Caco-2 (cell line): ENCODE data around the gene HDAC6. TPM values are rescaled to one million over a fixed set of nuclear protein-coding genes. Genes with fewer than 3 reads are reported as not detected.
"Not testable (repeated sequence)": the region's sequence is repeated elsewhere in the genome, so short reads cannot be mapped to it uniquely, and the experiment has no call there.

ENCODE experiments used
- BruUV-seq: library from RNA; stranded (reverse); fragments of 400-500 nt; replicated peaks from 2 replicates; lab custom pipeline; 2021; lab: Mats Ljungman, UMichigan
- CTCF ChIA-PET: fragments of 300-600 bp; sonication (Branson Sonifier 250); formaldehyde crosslinking; loops from one replicate; lab custom pipeline; 2022; ENCODE audit warnings: antibody characterized with exemption; lab: Charles Lee
- POLR2A ChIA-PET: fragments of 300-600 bp; sonication (Branson Sonifier 250); formaldehyde crosslinking; loops from one replicate; lab custom pipeline; 2022; ENCODE audit warnings: antibody characterized with exemption; lab: Charles Lee
- DNase-seq, 2 experiments: peaks; one replicate each; pipeline versions ENCODE4 v3.0.0 to v3.0.0-alpha.2; 2020 to 2022
- H3K27me3 ChIP-seq: replicated peaks from 2 replicates; pipeline ENCODE4 v1.6.0; 2011; ENCODE audit warnings: low read length; ENCODE audit not compliant: control insufficient read depth, insufficient read depth
- H3K36me3 ChIP-seq: 2 replicates; pipeline ENCODE4 v1.5.1; 2011; ENCODE audit warnings: low read length; ENCODE audit not compliant: control insufficient read depth, insufficient read depth
- H3K4me1 ChIP-seq: fragments of 250-450 bp; sonication (Bioruptor Pico); 2 replicates; pipeline ENCODE4 v1.5.1; 2020; ENCODE audit warnings: mild to moderate bottlenecking
- H3K4me3 ChIP-seq: 2 replicates; pipeline ENCODE4 v1.5.1; 2011; ENCODE audit warnings: low read depth, mild to moderate bottlenecking, control low read depth, low read length
- H3K9me3 ChIP-seq: fragments of 250-450 bp; sonication (Bioruptor Pico); 2 replicates; pipeline ENCODE4 v1.5.1; 2020; ENCODE audit warnings: mild to moderate bottlenecking, moderate library complexity
- H3K27ac Mint-ChIP-seq: one replicate; pipeline ENCODE4 v1.8.0; 2022; ENCODE audit warnings: mixed read lengths; ENCODE audit not compliant: unreplicated experiment
- H3K27me3 Mint-ChIP-seq: one replicate; pipeline ENCODE4 v1.8.0; 2022; ENCODE audit warnings: mixed read lengths; ENCODE audit not compliant: insufficient read depth, unreplicated experiment
- H3K36me3 Mint-ChIP-seq: one replicate; pipeline ENCODE4 v1.8.0; 2022; ENCODE audit warnings: mild to moderate bottlenecking, mixed read lengths; ENCODE audit not compliant: insufficient read depth, unreplicated experiment
- H3K4me1 Mint-ChIP-seq: one replicate; pipeline ENCODE4 v1.8.0; 2022; ENCODE audit warnings: low read depth, mixed read lengths; ENCODE audit not compliant: unreplicated experiment
- H3K4me3 Mint-ChIP-seq: one replicate; pipeline ENCODE4 v1.8.0; 2022; ENCODE audit warnings: mild to moderate bottlenecking, moderate library complexity, mixed read lengths; ENCODE audit not compliant: unreplicated experiment
- H3K9me3 Mint-ChIP-seq: one replicate; pipeline ENCODE4 v1.8.0; 2022; ENCODE audit warnings: mixed read lengths; ENCODE audit not compliant: unreplicated experiment
- CTCF ChIP-seq, 2 experiments: fragments of 200-600 bp in 1 of 2; IDR thresholded peaks; 1 replicate in 1 of 2; 2 replicates in 1 of 2; pipeline versions ENCODE4 v1.5.1 to v1.8.0; 2011 to 2022; ENCODE audit warnings: antibody characterized with exemption in 1 of 2, control low read depth in 1 of 2, inconsistent platforms in 1 of 2, low read depth in 1 of 2, low read length in 1 of 2, mild to moderate bottlenecking in 1 of 2, moderate library complexity in 1 of 2; ENCODE audit not compliant: insufficient read depth in 1 of 2, severe bottlenecking in 1 of 2, unreplicated experiment in 1 of 2
- intact Hi-C: fragments of 100-400 bp; cut with micrococcal nuclease; formaldehyde crosslinking; loops from one replicate; pipeline ENCODE4 v1.10.0; 2022; ENCODE audit not compliant: unreplicated experiment
- total RNA-seq: library from RNA; stranded (reverse); gene quantifications from 2 replicates; pipeline ENCODE4 v1.2.3, GENCODE V29; 2022

HDAC6 gene
- total RNA-seq, 1 experiment from 2014 or later: 110 TPM

- POLR2A ChIA-PET: no interaction called here
- no peak for TF ChIP-seq CTCF (IDR thresholded peaks at IDR 0.05; ENCODE audit: insufficient read depth in 1 of 2, low read depth in 1 of 2, low read length in 1 of 2, severe bottlenecking in 1 of 2, unreplicated experiment in 1 of 2)
- CTCF ChIA-PET: no interaction called here
These were observed 47.0 kb downstream of the HDAC6 start for GRCh38 chrX:48848847-48849246.

GRCh38 chrX:48852857-48853256, 51.0 kb downstream of the HDAC6 start:
- H3K4me1 ChIP-seq: no peaks in the 10 kb centered on the region; the same call in 1 of the 2 replicates
- BruUV-seq: no TSS peak

More at GRCh38 chrX:48848847-48849246, 47.0 kb downstream of the HDAC6 start:
- no peak for DNase-seq
- Mint-ChIP-seq H3K9me3 (no peaks in the 10 kb centered on the region), H3K4me1 (peaks cover 7% of the 10 kb centered on the region), H3K27me3 (no peaks in the 10 kb centered on the region), H3K27ac (no peak overlapping the region), H3K4me3 (no peak overlapping the region), H3K36me3 (no peaks in the 10 kb centered on the region)
- BruUV-seq: no TSS peak
- no peaks in the 10 kb centered on the region for H3K27me3 ChIP-seq
- intact Hi-C loops: no loop called here
- no peak overlapping the region for H3K4me3 ChIP-seq
- H3K9me3 ChIP-seq: no peaks in the 10 kb centered on the region
- H3K36me3 ChIP-seq: no peaks in the 10 kb centered on the region
- H3K4me1 ChIP-seq: no peaks in the 10 kb centered on the region; the same call in 1 of the 2 replicates

GRCh38 chrX:48853494-48853893, 51.6 kb downstream of the HDAC6 start:
- peaks cover 21% of the 10 kb centered on the region for H3K4me1 Mint-ChIP-seq
- H3K4me3 Mint-ChIP-seq, H3K27me3 Mint-ChIP-seq, CTCF ChIA-PET, BruUV-seq, DNase-seq, H3K36me3 ChIP-seq, H3K9me3 ChIP-seq, H3K36me3 Mint-ChIP-seq, H3K27me3 ChIP-seq, H3K9me3 Mint-ChIP-seq, H3K4me3 ChIP-seq, H3K4me1 ChIP-seq, intact Hi-C loops, POLR2A ChIA-PET: not testable (repeated sequence)
- H3K27ac Mint-ChIP-seq: peak overlapping the region; percentile 17

More at GRCh38 chrX:48852857-48853256, 51.0 kb downstream of the HDAC6 start:
- no peaks in the 10 kb centered on the region for H3K9me3 Mint-ChIP-seq
- ChIA-PET POLR2A (no interaction called here), CTCF (no interaction called here)
- no peaks in the 10 kb centered on the region for H3K27me3 Mint-ChIP-seq
- no peak for DNase-seq
- H3K4me3 ChIP-seq: no peak overlapping the region
- H3K4me1 Mint-ChIP-seq: peaks cover 21% of the 10 kb centered on the region
- no peaks in the 10 kb centered on the region for H3K27me3 ChIP-seq
- H3K36me3 Mint-ChIP-seq: no peaks in the 10 kb centered on the region
- intact Hi-C loops: no loop called here
- no peaks in the 10 kb centered on the region for H3K36me3 ChIP-seq
- H3K27ac Mint-ChIP-seq: no peak overlapping the region
- H3K4me3 Mint-ChIP-seq: no peak overlapping the region
- TF ChIP-seq CTCF (IDR thresholded peaks at IDR 0.05; ENCODE audit: insufficient read depth in 1 of 2, low read depth in 1 of 2, low read length in 1 of 2, severe bottlenecking in 1 of 2, unreplicated experiment in 1 of 2): no peak
- no peaks in the 10 kb centered on the region for H3K9me3 ChIP-seq

GRCh38 chrX:48854121-48854804, 52.4 kb downstream of the HDAC6 start:
- BruUV-seq, H3K27me3 ChIP-seq, H3K9me3 Mint-ChIP-seq, POLR2A ChIA-PET, H3K9me3 ChIP-seq, DNase-seq, H3K4me1 ChIP-seq, H3K4me3 ChIP-seq, H3K36me3 Mint-ChIP-seq, H3K36me3 ChIP-seq, H3K27me3 Mint-ChIP-seq: not testable (repeated sequence)
- intact Hi-C loops: loop anchor here (2.0 kb wide), 1 partner anchor 59 kb away; no protein-coding TSS in a partner anchor
- Mint-ChIP-seq H3K27ac (peak overlapping the region; percentile 17), H3K4me1 (peaks cover 21% of the 10 kb centered on the region), H3K4me3 (peak overlapping the region; percentile 61)
- CTCF ChIA-PET: interaction anchor here (0.6 kb wide), 1 partner anchor 57 kb away, joined by 3 read pairs; the partner anchor contains the start of gene SLC35A2
